HepG2 (cell line): Measurements from ENCODE around the gene RPS2. TPM values are rescaled to one million over a fixed set of nuclear protein-coding genes. Genes with fewer than 3 reads are reported as not detected.

Experiments used
- ETV5 ChIP-seq: IDR thresholded peaks from 2 replicates; pipeline ENCODE4 v1.6.1; 2018; ENCODE audit warnings: missing biosample characterization, missing genetic modification reagents, inconsistent platforms, borderline replicate concordance
- ETV6 ChIP-seq: sonication (generic); formaldehyde crosslinking; conservative IDR thresholded peaks from 2 replicates; pipeline ENCODE4 v1.4.0; 2020; ENCODE audit warnings: missing genetic modification reagents
- FOSL2 ChIP-seq: sonication (generic); formaldehyde crosslinking; IDR thresholded peaks from 2 replicates; pipeline ENCODE4 v1.4.0; 2020; ENCODE audit warnings: missing genetic modification reagents
- GFI1 ChIP-seq: sonication (generic); formaldehyde crosslinking; IDR thresholded peaks from 2 replicates; pipeline ENCODE4 v1.5.0; 2020; ENCODE audit warnings: missing genetic modification reagents, mild to moderate bottlenecking, borderline replicate concordance
- HOXA5 ChIP-seq: sonication (generic); formaldehyde crosslinking; IDR thresholded peaks from 2 replicates; pipeline ENCODE4 v1.4.0; 2020; ENCODE audit warnings: missing genetic modification reagents
- HOXA7 ChIP-seq: sonication (generic); formaldehyde crosslinking; IDR thresholded peaks from 2 replicates; pipeline ENCODE4 v1.8.1; 2022; ENCODE audit warnings: mild to moderate bottlenecking, missing genetic modification reagents, moderate library complexity
- JUN ChIP-seq: sonication (generic); formaldehyde crosslinking; IDR thresholded peaks from 2 replicates; pipeline ENCODE4 v1.4.0; 2020; ENCODE audit warnings: mild to moderate bottlenecking, missing genetic modification reagents
- KDM3A ChIP-seq: IDR thresholded peaks from 2 replicates; pipeline ENCODE4 v1.6.1; 2018; ENCODE audit warnings: low read depth, missing compliant biosample characterization
- MXI1 ChIP-seq: IDR thresholded peaks from 3 replicates; pipeline ENCODE4 v1.6.1; 2012; ENCODE audit warnings: low read depth, low read length, inconsistent platforms, borderline replicate concordance
- NFIC ChIP-seq: IDR thresholded peaks from 2 replicates; pipeline ENCODE4 v1.6.1; 2012; ENCODE audit warnings: mild to moderate bottlenecking, low read length, inconsistent platforms
- NR2F6 ChIP-seq, 2 experiments: IDR thresholded peaks; 2 replicates each; pipeline ENCODE4 v1.6.1; 2016; ENCODE audit warnings: antibody characterized with exemption in 1 of 2, mild to moderate bottlenecking in 1 of 2
- ONECUT2 ChIP-seq: sonication (generic); formaldehyde crosslinking; IDR thresholded peaks from 2 replicates; pipeline ENCODE4 v1.4.0; 2020; ENCODE audit warnings: missing genetic modification reagents
- RARG ChIP-seq: sonication (generic); formaldehyde crosslinking; IDR thresholded peaks from 2 replicates; pipeline ENCODE4 v1.4.0; 2020; ENCODE audit warnings: low read depth, mild to moderate bottlenecking, missing genetic modification reagents
- SKI ChIP-seq: fragments of 450-650 bp; IDR thresholded peaks from one replicate; pipeline ENCODE4 v1.6.1; 2018; ENCODE audit warnings: mild to moderate bottlenecking; ENCODE audit not compliant: partially characterized antibody
- SRSF4 ChIP-seq: fragments of 200-400 bp; formaldehyde crosslinking; IDR thresholded peaks from one replicate; pipeline ENCODE4 v1.6.1; 2018; ENCODE audit warnings: mild to moderate bottlenecking, low read depth, low read length, moderate library complexity; ENCODE audit not compliant: poor library complexity, severe bottlenecking
- STAT6 ChIP-seq: sonication (generic); formaldehyde crosslinking; IDR thresholded peaks from 2 replicates; pipeline ENCODE4 v1.4.0; 2020; ENCODE audit warnings: missing genetic modification reagents, mild to moderate bottlenecking, borderline replicate concordance
- TFE3 ChIP-seq: IDR thresholded peaks from 2 replicates; pipeline ENCODE4 v1.6.1; 2016
- UBTF ChIP-seq: sonication (generic); formaldehyde crosslinking; IDR thresholded peaks from 2 replicates; pipeline ENCODE4 v1.4.0; 2020; ENCODE audit warnings: mild to moderate bottlenecking, missing genetic modification reagents
- ZFY ChIP-seq: sonication (generic); formaldehyde crosslinking; IDR thresholded peaks from 2 replicates; pipeline ENCODE4 v1.4.0; 2020; ENCODE audit warnings: missing genetic modification reagents
- ZNF460 ChIP-seq: sonication (generic); formaldehyde crosslinking; IDR thresholded peaks from 2 replicates; pipeline ENCODE4 v1.5.1; 2020; ENCODE audit warnings: missing genetic modification reagents, mild to moderate bottlenecking, borderline replicate concordance
- ZNF547 ChIP-seq: sonication (generic); formaldehyde crosslinking; IDR thresholded peaks from 2 replicates; pipeline ENCODE4 v1.5.1; 2020; ENCODE audit warnings: mild to moderate bottlenecking, missing genetic modification reagents
- ZNF577 ChIP-seq: sonication (generic); formaldehyde crosslinking; IDR thresholded peaks from 2 replicates; pipeline ENCODE4 v1.4.0; 2020; ENCODE audit warnings: mild to moderate bottlenecking, low read depth, missing genetic modification reagents, borderline replicate concordance
- ZNF781 ChIP-seq: sonication (generic); formaldehyde crosslinking; IDR thresholded peaks from 2 replicates; pipeline ENCODE4 v1.5.1; 2020; ENCODE audit warnings: borderline replicate concordance, mild to moderate bottlenecking, missing genetic modification reagents; ENCODE audit errors: not compliant biosample characterization
- ZSCAN21 ChIP-seq: sonication (generic); formaldehyde crosslinking; IDR thresholded peaks from 2 replicates; pipeline ENCODE4 v1.8.0; 2022; ENCODE audit warnings: mild to moderate bottlenecking, missing genetic modification reagents, moderate library complexity, borderline replicate concordance
- polyA plus RNA-seq, 8 experiments: library from polyadenylated mRNA; depleted of rRNA in 3 of 8; stranded (reverse) in 7 of 8; unstranded in 1 of 8; fragments of >200 nt; fragmentation: Illumina TruSeq in 4 of 8; extraction: Trizol in 4 of 8; gene quantifications; 2 replicates each; pipeline versions ENCODE4 v1.2.1 to v1.2.3, GENCODE V29; 2011 to 2016; ENCODE audit warnings: low read depth in 4 of 8, missing spikeins in 1 of 8, mixed read lengths in 1 of 8; ENCODE audit not compliant: insufficient read depth in 1 of 8
- total RNA-seq, 5 experiments: library from RNA; depleted of rRNA; stranded (reverse); fragments of >200 nt; fragmentation: Illumina TruSeq; extraction: Trizol; gene quantifications; 2 replicates each; pipeline ENCODE4 v1.2.3, GENCODE V29; 2016; ENCODE audit warnings: low read depth in 1 of 5

Gene RPS2
- total and polyA plus RNA-seq, 2 of the 13 experiments (the other 11 are each of a cell fraction or from before 2014, with no cell fraction given), result 1,908 to 4,514 TPM

GRCh38 chr16:1983544-1984346 lies 19.1 kb upstream of the RPS2 start, which contains the start of gene GFER (continued):
- TF ChIP-seq SKI (peak; percentile 85), FOSL2 (CRISPR knock-in tag) (peak; percentile 15; the same call in 1 of the 2 replicates), GFI1 (CRISPR knock-in tag) (peak; percentile 88), MXI1 (peak; percentile 89; the same call in 2 of the 3 replicates), HOXA7 (CRISPR knock-in tag) (no peak), ZNF547 (CRISPR knock-in tag) (0 out of 2 replicates have a peak, but pooled peaks have one; percentile 57), KDM3A (CRISPR knock-in tag) (no peak), TFE3 (CRISPR knock-in tag) (no peak), SRSF4 (no peak), NFIC (no peak), ZNF460 (0 out of 2 replicates have a peak, but pooled peaks have one; percentile 27), ETV6 (CRISPR knock-in tag) (no peak; the same call in 1 of the 2 replicates), JUN (CRISPR knock-in tag) (no peak), ETV5 (CRISPR knock-in tag) (peak; percentile 5; the same call in 1 of the 2 replicates), ZSCAN21 (CRISPR knock-in tag) (peak; percentile 23), NR2F6 (IDR thresholded peaks at IDR 0.05) (peak; percentile 95), NR2F6 (CRISPR knock-in tag; IDR thresholded peaks at IDR 0.05) (peak; percentile 100), RARG (no peak), HOXA5 (CRISPR knock-in tag) (no peak; the same call in 1 of the 2 replicates), ZNF781 (CRISPR knock-in tag) (no peak), ZNF577 (CRISPR knock-in tag) (no peak), ZFY (peak; percentile 91), STAT6 (CRISPR knock-in tag) (no peak), UBTF (CRISPR knock-in tag) (peak; percentile 84), ONECUT2 (CRISPR knock-in tag) (no peak)
